ENCODE data around the gene SLC25A26. TPM values are rescaled to one million over a fixed set of nuclear protein-coding genes. Genes with fewer than 3 reads are reported as not detected.

SLC25A26 gene
- total RNA-seq, 6 experiments from 2014 or later, result 12.8 to 16.3 (median 13.6) TPM

- no peak for DNase-seq
- Mint-ChIP-seq H3K36me3 (ENCODE audit: low read depth) (peaks cover 9% of the 10 kb centered on the region), H3K27me3 (ENCODE audit: insufficient read depth) (0 out of 2 replicates have a peak, but pooled peaks cover 3% of the 10 kb centered on the region), H3K4me3 (no peak overlapping the region), H3K27ac (no peak overlapping the region), H3K9me3 (no peaks in the 10 kb centered on the region), H3K4me1 (ENCODE audit: low read depth) (peaks cover 12% of the 10 kb centered on the region)
- no peak for TF ChIP-seq CTCF (IDR thresholded peaks at IDR 0.05)
Measured at GRCh38 chr3:66397745-66398144, 176.9 kb downstream of the SLC25A26 start.

GRCh38 chr3:66398228-66399025, 177.6 kb downstream of the SLC25A26 start:
- Mint-ChIP-seq H3K27ac (peak overlapping the region; percentile 65), H3K4me1 (ENCODE audit: low read depth) (peaks cover 18% of the 10 kb centered on the region), H3K36me3 (ENCODE audit: low read depth) (peaks cover 9% of the 10 kb centered on the region), H3K4me3 (no peak overlapping the region), H3K9me3 (no peaks in the 10 kb centered on the region), H3K27me3 (ENCODE audit: insufficient read depth) (no peaks in the 10 kb centered on the region)
- TF ChIP-seq CTCF (IDR thresholded peaks at IDR 0.05), result no peak
- DNase-seq, result peak; percentile 21

- no peak for DNase-seq
- Mint-ChIP-seq H3K4me3 (no peak overlapping the region), H3K36me3 (ENCODE audit: low read depth) (peaks cover 9% of the 10 kb centered on the region), H3K4me1 (ENCODE audit: low read depth) (peaks cover 19% of the 10 kb centered on the region), H3K27me3 (ENCODE audit: insufficient read depth) (no peaks in the 10 kb centered on the region; the same call in 1 of the 2 replicates), H3K9me3 (no peaks in the 10 kb centered on the region), H3K27ac (no peak overlapping the region)
- no peak for TF ChIP-seq CTCF (IDR thresholded peaks at IDR 0.05)
Measured at GRCh38 chr3:66399529-66400232, 178.9 kb downstream of the SLC25A26 start.

- Mint-ChIP-seq H3K9me3 (no peaks in the 10 kb centered on the region), H3K27ac (no peak overlapping the region), H3K36me3 (ENCODE audit: low read depth) (peaks cover 9% of the 10 kb centered on the region), H3K4me3 (no peak overlapping the region), H3K4me1 (ENCODE audit: low read depth) (peaks cover 26% of the 10 kb centered on the region), H3K27me3 (ENCODE audit: insufficient read depth) (no peaks in the 10 kb centered on the region; the same call in none of the 2 replicates)
- no peak for TF ChIP-seq CTCF (IDR thresholded peaks at IDR 0.05)
- no peak for DNase-seq
Measured at GRCh38 chr3:66400411-66401156, 179.8 kb downstream of the SLC25A26 start.

- Mint-ChIP-seq H3K27me3 (ENCODE audit: insufficient read depth) (no peaks in the 10 kb centered on the region; the same call in none of the 2 replicates), H3K4me1 (ENCODE audit: low read depth) (peaks cover 32% of the 10 kb centered on the region), H3K4me3 (no peak overlapping the region), H3K27ac (no peak overlapping the region), H3K9me3 (no peaks in the 10 kb centered on the region), H3K36me3 (ENCODE audit: low read depth) (peaks cover 9% of the 10 kb centered on the region)
- no peak for TF ChIP-seq CTCF (IDR thresholded peaks at IDR 0.05)
- no peak for DNase-seq
Measured at GRCh38 chr3:66401157-66401550, 180.4 kb downstream of the SLC25A26 start.
